GM03348 (cell line): Measurements from ENCODE around the gene KRTAP5-10.
"Not testable (repeated sequence)": the region's sequence is repeated elsewhere in the genome, so short reads cannot be mapped to it uniquely, and the experiment has no call there.

Source experiments
- DNase-seq: peaks from one replicate; pipeline ENCODE4 v3.0.0; 2012; ENCODE audit warnings: low spot score

KRTAP5-10 gene

DNA sequence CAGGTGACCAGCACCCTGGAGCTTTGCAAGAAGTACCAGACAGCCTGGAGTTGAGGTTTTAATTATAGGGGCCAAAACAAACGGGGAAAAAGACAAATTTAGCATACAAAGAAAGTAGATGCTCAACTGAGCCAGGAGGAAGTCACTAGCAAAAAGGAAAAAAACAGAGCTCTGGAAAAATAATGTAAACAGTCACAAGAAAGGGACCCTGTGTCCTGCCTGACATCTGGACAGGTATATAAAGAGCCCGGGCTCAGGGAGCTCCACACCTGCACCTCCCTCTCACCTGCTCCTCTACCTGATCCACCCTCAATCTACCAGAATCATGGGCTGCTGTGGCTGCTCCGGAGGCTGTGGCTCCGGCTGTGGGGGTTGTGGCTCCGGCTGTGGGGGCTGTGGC is at the start of gene KRTAP5-10:
TSS of gene KRTAP5-10 (plus strand) at position 301 of the 400 bp plus-strand sequence. CDS start at position 326, 25 bp downstream.
- no peak for DNase-seq

DNA sequence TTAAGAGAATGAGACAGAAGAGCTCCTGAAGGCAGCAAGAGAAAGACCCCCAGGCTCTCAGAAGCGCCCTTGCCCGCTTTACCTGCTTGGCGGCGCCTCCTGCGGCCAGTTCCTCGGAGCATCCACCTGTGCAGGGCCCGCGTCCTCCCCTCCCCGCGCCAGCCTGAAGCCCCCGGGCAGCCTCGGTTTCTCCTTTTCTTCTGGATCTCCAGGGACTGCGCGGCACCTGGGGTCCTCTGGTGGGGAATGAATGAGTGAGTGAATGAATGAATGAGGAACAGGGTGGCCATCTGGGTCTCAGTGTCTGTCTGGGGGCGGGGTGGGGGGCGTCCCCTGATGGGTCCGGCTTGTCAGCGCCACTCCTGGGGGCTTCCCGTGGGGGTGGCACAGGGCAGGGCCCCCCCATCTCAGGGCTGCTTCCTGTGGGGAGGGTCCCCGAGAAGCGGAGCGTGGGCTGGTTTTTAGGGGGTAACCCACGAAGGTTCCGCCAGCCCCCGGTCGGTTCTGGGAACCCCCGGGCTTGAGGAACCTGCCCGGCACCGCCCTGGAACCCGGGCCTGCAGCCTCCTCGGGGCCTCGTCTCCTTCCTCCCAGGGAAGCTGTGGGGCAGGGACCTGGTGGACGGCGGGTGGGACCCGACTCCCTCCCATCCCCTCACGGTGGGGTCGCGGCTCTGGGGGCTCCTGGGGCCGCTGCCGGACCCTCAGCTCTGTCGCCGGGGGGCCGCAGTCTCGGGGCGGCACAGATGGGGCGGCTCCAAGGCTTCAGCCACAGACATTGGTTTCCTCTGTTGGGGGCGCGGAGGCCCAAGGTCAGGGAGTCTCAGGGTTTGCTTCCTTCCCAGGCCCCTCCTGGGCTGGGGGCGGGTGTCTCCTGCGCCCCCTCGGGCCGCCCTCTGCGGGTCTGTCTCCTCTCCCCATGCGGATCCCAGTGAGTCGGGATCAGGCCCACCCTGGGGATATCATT is 46.6 kb upstream of the KRTAP5-10 start:
- no peak for DNase-seq

GRCh38 chr11:71519546-71519945 is 45.8 kb upstream of the KRTAP5-10 start:
- DNase-seq = no peak

DNA sequence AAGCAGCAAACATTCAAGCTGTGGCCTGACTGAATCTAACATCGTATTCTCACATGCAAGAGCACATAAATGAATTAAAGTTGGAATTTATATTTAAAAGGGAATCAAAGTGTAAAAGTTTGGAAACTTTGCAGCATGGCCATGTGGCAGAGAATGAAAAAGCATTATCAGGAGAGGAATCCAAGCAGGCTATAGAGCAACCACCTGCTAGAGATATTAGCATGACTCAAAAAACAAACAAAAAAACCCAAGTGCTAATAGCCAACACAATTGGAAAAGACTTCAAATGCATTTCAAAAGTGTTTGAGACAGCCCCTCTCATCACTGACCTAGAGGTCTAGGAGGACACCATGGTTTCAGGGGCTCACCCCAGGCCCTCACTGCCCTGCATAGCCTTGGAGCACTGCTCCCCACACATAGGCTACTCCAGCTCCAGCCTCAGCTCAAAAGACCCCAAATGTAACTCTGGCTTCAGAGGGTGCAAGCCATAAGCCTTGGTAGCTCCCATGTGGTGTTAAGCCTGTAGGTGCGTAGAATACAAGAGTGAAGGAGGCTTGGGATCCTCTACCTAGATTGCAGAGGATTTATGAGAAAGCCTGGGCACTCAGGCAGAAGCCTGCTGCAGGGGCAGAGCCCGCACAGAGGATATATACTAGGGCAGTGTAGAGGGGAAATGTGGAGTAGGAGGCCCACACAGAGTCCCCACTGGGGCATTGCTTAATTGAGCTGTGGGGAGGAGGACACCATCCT is 40.0 kb upstream of the KRTAP5-10 start:
- no peak for DNase-seq

DNA sequence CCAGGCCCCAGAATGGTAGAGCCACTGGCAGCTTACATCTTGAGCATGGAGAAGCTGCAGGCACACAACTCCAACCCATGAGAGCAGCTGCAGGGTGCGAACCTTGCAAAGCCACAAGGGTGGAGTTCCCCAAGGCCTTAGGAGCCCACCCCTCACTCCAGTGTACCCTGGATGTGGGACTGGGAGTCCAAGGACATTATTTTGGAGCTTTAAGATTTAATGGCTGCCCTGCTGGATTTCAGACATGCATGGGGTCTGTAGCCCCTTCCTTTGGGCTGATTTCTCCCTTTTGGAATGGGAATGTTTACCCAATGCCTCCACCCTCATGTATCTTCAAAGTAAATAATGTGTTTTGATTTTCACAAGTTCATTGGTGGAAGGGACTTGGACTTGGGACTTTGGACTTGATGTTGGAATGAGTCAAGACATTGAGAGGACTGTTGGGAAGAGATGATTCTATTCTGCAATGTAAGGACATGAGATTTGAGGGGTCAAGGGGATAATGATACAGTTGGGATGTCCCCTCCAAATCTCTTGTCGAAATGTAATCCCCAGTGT is 39.3 kb upstream of the KRTAP5-10 start:
- no peak for DNase-seq

GRCh38 chr11:71526796-71527575 is 38.4 kb upstream of the KRTAP5-10 start, which contains the start of gene KRTAP5-7:
Gene KRTAP5-7, plus strand, starts transcription at chr11:71527267. Its CDS starts 34 bp downstream, at chr11:71527301.
- DNase-seq = not testable (repeated sequence)

DNA sequence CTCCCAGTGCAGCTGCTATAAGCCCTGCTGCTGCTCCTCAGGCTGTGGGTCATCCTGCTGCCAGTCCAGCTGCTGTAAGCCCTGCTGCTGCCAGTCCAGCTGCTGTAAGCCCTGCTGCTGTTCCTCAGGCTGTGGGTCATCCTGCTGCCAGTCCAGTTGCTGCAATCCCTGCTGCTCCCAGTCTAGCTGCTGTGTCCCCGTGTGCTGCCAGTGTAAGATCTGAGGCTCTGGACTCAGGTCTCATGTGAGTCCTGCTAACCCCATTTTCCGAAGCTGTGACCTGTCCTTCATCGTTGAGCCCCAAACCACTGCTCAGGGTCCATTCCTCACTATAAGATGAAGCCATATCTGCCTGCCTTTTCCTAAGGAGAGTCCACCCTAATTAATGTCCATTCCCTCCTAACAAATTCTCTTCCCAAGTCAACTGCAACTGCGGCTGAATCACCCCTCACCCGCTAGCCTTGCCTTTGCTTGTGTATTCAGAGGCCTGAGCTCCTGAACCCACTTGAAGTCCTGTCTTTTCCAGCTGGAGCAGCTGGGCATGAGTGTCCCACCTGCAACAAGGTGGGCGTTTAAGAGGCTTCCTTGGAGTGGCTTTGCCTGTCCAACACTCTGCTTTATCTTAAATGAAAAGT is 37.7 kb upstream of the KRTAP5-10 start:
- DNase-seq = no peak

DNA sequence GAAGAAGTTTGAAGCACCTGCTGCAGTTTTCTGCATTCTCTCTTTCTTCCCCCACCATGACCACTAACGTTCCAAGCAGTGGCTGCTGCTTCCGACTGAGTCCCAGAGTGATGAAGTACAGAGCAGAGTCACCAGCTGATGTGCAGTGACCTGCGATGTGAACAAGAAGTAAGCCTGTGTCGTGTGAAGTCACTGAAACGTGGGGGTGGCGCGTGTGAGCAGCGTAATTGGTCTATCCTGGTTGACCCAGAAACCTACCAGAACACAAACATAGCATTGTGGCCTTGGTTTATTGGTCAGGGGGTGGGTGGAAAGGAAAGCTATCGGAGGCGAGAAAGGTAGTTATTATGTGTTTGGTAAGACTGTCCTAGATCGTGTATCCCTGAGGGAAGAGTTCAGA is 34.8 kb upstream of the KRTAP5-10 start:
- DNase-seq = no peak

DNA sequence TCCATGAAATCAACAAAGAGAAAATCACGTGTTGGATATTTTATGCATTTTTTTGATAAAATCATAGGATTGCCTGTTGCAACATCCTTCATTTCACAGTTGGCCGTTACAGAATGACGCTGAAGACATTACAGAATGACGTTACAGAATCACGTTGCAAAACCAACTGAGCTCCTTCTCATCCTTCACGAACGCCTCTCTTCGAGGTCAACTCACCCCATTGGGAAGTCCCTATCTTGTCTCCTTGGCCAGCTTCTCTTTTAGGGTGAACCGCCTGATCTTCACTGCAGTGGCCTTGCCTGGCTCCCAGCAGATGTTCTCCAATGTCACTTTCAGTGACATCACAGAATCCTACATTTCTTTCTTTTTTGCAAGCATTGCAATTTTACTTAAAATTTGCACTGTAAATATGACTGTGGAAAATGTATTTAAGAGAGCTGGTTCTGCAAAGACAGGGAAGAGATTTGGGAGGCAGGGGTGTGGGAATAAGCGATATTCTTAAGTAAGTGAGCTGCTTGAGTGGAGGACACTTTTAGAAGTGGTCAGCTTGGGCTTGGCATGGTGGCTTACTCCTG is 33.2 kb upstream of the KRTAP5-10 start:
- no peak for DNase-seq

DNA sequence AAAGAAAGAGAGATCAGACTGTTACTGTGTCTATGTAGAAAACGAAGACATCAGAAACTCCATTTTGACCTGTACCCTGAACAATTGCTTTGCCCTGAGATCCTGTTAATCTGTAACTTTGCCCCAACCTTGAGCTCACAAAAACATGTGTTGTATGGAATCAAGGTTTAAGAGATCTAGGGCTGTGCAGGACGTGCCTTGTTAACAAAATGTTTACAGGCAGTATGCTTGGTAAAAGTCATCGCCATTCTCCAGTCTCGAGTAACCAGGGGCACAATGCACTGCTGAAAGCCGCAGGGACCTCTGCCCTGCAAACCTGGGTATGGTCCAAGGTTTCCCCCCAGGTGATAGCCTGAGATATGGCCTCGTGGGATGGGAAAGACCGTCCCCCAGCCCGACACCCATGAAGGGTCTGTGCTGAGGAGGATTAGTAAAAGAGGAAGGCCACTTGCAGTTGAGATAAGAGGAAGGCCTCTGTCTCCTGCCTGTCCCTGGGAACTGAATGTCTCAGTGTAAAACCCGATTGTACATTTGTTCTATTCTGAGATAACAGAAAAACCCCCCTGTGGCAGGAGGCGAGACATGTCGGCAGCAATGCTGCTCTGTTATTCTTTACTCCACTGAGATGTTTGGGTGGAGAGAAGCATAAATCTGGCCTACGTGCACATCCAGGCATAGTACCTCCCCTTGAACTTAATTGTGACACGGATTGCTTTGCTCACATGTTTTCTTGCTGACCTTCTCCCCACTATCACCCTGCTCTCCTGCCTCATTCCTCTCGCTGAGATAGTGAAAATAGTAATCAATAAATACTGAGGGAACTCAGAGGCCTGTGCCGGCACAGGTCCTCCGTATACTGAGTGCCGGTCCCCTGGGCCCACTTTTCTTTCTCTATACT is 30.4 kb upstream of the KRTAP5-10 start:
- not testable (repeated sequence) for DNase-seq

DNA sequence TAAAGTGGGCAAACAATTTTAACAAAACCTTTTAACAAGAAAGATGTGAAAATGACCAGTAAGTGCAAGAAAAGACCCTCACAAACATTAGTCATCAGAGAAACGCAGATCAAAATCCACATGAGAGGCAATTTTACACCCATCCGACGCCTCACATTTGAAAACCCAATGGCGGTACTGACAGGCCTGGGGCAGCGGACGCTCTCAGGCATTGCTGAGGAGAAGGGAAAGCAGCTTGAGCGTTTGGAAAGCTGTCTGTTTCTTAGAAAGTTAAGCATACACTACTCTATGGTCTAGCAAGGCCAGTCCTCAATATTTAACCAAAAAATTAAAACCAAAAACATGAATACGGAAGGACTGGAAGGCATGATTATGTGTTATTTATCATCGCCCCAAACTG is 29.5 kb upstream of the KRTAP5-10 start:
- DNase-seq = no peak

GRCh38 chr11:71537537-71537936 is 27.8 kb upstream of the KRTAP5-10 start:
- no peak for DNase-seq

DNA sequence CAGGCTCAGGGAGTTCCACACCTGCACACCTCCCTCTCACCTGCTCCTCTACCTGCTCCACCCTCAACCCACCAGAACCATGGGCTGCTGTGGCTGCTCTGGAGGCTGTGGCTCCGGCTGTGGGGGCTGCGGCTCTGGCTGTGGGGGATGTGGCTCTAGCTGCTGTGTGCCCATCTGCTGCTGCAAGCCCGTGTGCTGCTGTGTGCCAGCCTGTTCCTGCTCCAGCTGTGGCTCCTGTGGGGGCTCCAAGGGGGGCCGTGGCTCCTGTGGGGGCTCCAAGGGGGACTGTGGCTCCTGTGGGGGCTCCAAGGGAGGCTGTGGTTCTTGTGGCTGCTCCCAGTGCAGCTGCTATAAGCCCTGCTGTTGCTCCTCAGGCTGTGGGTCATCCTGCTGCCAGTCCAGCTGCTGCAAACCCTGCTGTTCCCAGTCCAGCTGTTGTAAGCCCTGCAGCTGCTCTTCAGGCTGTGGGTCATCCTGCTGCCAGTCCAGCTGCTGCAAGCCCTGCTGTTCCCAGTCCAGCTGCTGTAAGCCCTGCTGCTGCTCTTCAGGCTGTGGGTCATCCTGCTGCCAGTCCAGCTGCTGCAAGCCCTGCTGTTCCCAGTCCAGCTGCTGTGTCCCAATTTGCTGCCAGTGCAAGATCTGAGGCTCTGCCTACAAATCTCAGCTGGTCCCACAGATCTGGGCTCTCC is 27.2 kb upstream of the KRTAP5-10 start, which contains the start of gene KRTAP5-8:
TSS of gene KRTAP5-8 (plus strand) at position 49 of the 689 bp plus-strand sequence. CDS start at position 80, 31 bp downstream.
- not testable (repeated sequence) for DNase-seq

- DNase-seq = no peak
Measured at GRCh38 chr11:71538666-71538990, 26.7 kb upstream of the KRTAP5-10 start.

DNA sequence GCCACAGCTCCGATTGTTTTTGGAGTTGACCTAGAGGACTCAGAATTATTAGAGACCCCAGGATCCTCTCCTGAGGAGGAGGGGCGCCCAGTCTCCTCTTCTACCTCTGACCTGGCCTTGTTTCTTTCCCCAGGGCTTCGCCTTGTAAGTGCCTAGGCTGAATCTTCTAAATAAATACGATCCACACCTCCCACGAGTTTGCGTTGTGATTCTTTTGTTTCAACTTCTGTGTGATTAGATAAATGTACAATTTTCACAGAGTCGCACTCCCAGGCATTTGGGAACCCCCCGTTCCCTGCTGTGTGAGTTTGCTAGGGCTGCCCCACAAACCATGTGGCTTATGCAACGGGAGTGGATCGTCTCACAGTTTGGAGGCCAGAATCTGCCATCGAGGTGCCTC is 26.3 kb upstream of the KRTAP5-10 start:
- no peak for DNase-seq

- DNase-seq = not testable (repeated sequence)
Measured at GRCh38 chr11:71539971-71540370, 25.4 kb upstream of the KRTAP5-10 start.

DNA sequence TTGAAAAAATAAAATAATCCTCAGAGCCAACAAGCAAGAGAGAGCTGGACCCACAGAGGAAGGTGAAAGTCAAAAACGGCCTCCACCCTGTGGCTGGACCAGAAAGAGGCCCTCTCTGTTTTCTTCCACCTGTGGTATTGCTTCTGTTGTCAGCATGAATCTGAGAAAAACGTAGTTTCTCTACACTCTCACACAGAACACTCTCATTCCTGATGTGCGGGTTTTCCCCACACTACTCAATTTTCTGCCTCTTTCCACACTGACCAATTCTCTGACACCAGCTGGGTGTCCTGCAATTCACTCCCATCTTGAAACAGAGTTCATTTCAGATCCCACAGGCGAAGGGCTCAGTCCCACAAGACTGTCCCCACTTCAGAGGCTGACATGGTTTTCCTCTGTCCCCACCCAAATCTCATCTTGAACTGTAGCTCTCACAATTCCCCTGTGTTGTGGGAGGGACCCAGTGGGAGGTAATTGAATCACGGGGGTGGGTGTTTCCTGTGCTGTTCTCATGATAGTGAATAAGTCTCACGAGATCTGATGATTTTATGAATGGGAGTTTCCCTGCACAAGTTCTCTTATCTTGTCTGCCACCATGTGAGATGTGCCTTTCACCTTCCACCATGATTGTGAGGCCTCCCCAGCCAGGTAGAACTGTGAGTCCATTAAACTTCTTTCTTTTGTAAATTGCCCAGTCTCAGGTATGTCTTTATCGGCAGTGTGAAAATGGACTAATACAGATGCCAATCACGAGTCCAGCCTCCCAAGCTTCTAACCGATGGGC is 24.6 kb upstream of the KRTAP5-10 start:
- not testable (repeated sequence) for DNase-seq

GRCh38 chr11:71542382-71542781 is 23.0 kb upstream of the KRTAP5-10 start:
- DNase-seq = no peak
